ENCODE measurements around the gene CXCL8.

CXCL8 gene

GRCh38 chr4:73710094-73710493, 30.3 kb upstream of the CXCL8 start:
- TF ChIP-seq, protein P1, sequence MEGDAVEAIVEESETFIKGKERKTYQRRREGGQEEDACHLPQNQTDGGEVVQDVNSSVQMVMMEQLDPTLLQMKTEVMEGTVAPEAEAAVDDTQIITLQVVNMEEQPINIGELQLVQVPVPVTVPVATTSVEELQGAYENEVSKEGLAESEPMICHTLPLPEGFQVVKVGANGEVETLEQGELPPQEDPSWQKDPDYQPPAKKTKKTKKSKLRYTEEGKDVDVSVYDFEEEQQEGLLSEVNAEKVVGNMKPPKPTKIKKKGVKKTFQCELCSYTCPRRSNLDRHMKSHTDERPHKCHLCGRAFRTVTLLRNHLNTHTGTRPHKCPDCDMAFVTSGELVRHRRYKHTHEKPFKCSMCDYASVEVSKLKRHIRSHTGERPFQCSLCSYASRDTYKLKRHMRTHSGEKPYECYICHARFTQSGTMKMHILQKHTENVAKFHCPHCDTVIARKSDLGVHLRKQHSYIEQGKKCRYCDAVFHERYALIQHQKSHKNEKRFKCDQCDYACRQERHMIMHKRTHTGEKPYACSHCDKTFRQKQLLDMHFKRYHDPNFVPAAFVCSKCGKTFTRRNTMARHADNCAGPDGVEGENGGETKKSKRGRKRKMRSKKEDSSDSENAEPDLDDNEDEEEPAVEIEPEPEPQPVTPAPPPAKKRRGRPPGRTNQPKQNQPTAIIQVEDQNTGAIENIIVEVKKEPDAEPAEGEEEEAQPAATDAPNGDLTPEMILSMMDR (IDR thresholded peaks at IDR 0.05; ENCODE audit: low read depth, low read length) = no peak
- TF ChIP-seq EZH2phosphoT487 (IDR thresholded peaks at IDR 0.05; ENCODE audit: low read depth) = no peak
- Histone ChIP-seq H4K20me1 (ENCODE audit: insufficient read depth, low read length) (no peaks in the 10 kb centered on the region), H3K79me2 (ENCODE audit: low read length) (no peaks in the 10 kb centered on the region), H2AFZ (ENCODE audit: low read depth, low read length) (no peak overlapping the region), H3K9me3 (ENCODE audit: insufficient read depth, low read length) (no peaks in the 10 kb centered on the region), H3K36me3 (replicated peaks; ENCODE audit: low read depth, low read length) (no peaks in the 10 kb centered on the region), H3K4me2 (ENCODE audit: low read length) (no peak overlapping the region), H3K27ac (ENCODE audit: low read length) (no peak overlapping the region), H3K4me3 (ENCODE audit: low read length) (no peak overlapping the region), H3K27me3 (ENCODE audit: low read depth, low read length) (peaks cover 22% of the 10 kb centered on the region), H3K9ac (ENCODE audit: low read length) (no peak overlapping the region), H3K4me1 (ENCODE audit: low read length) (no peaks in the 10 kb centered on the region)

DNA sequence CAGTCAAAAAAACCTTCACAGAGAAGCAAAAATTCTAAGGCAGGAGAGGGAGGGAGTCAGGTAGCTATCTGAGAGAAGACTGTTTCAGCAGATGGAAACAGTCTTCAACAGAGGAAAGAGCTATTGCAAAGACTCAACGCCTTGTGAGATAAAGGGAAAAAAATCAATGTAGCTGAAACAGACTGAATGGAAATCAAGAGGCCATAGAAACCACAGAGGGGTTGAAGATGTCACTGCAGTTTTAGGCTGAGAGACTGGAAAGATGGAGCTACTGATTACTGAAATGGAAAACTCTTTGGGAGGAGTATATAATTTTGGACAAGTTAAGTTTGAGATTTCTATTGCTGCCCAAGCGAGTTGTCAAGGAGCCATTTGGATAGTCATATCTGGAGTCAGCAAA, 28.4 kb upstream of the CXCL8 start:
- H3K4me2 ChIP-seq (ENCODE audit: low read length) = no peak overlapping the region
- H3K27ac ChIP-seq (ENCODE audit: low read length) = no peak overlapping the region
- H3K27me3 ChIP-seq (ENCODE audit: low read depth, low read length) = peaks cover 38% of the 10 kb centered on the region
- no peak overlapping the region for H3K9ac ChIP-seq (ENCODE audit: low read length)
- no peaks in the 10 kb centered on the region for H3K9me3 ChIP-seq (ENCODE audit: insufficient read depth, low read length)
- no peak overlapping the region for H3K4me3 ChIP-seq (ENCODE audit: low read length)
- H3K36me3 ChIP-seq (replicated peaks; ENCODE audit: low read depth, low read length) = no peaks in the 10 kb centered on the region
- TF ChIP-seq EZH2phosphoT487 (IDR thresholded peaks at IDR 0.05; ENCODE audit: low read depth) = no peak
- TF ChIP-seq, protein P1 (IDR thresholded peaks at IDR 0.05; ENCODE audit: low read depth, low read length) = no peak
- no peaks in the 10 kb centered on the region for H3K4me1 ChIP-seq (ENCODE audit: low read length)
- H4K20me1 ChIP-seq (ENCODE audit: insufficient read depth, low read length) = no peaks in the 10 kb centered on the region
- no peaks in the 10 kb centered on the region for H3K79me2 ChIP-seq (ENCODE audit: low read length)
- H2AFZ ChIP-seq (ENCODE audit: low read depth, low read length) = no peak overlapping the region

- H3K36me3 ChIP-seq (replicated peaks; ENCODE audit: low read depth, low read length) = no peaks in the 10 kb centered on the region
- no peak for TF ChIP-seq EZH2phosphoT487 (IDR thresholded peaks at IDR 0.05; ENCODE audit: low read depth)
- TF ChIP-seq, protein P1 (IDR thresholded peaks at IDR 0.05; ENCODE audit: low read depth, low read length) = no peak
Measured at GRCh38 chr4:73713650-73714049, 26.7 kb upstream of the CXCL8 start.

DNA sequence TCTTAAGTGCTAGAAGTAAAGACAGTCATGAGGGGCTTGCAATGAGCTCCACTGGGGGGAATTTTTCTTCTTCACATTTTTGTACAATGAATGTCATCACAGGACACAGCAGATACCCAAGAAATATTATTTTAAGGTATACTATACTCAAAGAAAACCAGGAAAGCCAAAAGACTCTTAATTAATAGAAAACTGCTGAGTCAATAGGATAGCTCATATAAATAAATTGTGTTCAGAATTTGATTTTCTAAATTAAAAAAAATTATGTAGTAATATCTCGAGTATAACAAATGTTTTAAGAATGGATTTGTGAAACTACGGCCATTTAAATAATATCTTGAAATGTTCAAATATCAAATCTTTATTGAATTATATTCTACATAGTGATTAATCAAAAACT, 25.7 kb upstream of the CXCL8 start:
- Histone ChIP-seq H3K27me3 (ENCODE audit: low read depth, low read length) (peaks cover 43% of the 10 kb centered on the region), H2AFZ (ENCODE audit: low read depth, low read length) (no peak overlapping the region), H4K20me1 (ENCODE audit: insufficient read depth, low read length) (peaks cover 7% of the 10 kb centered on the region; the same call in 1 of the 2 replicates), H3K4me2 (ENCODE audit: low read length) (no peak overlapping the region), H3K9me3 (ENCODE audit: insufficient read depth, low read length) (no peaks in the 10 kb centered on the region), H3K27ac (ENCODE audit: low read length) (no peak overlapping the region), H3K4me1 (ENCODE audit: low read length) (peaks cover 25% of the 10 kb centered on the region), H3K9ac (ENCODE audit: low read length) (no peak overlapping the region), H3K79me2 (ENCODE audit: low read length) (no peaks in the 10 kb centered on the region), H3K36me3 (replicated peaks; ENCODE audit: low read depth, low read length) (no peaks in the 10 kb centered on the region), H3K4me3 (ENCODE audit: low read length) (no peak overlapping the region)
- no peak for TF ChIP-seq EZH2phosphoT487 (IDR thresholded peaks at IDR 0.05; ENCODE audit: low read depth)
- TF ChIP-seq, protein P1 (IDR thresholded peaks at IDR 0.05; ENCODE audit: low read depth, low read length) = no peak

More at GRCh38 chr4:73713650-73714049, 26.7 kb upstream of the CXCL8 start:
- no peak overlapping the region for H3K9ac ChIP-seq (ENCODE audit: low read length)
- peaks cover 15% of the 10 kb centered on the region for H3K4me1 ChIP-seq (ENCODE audit: low read length)
- no peak overlapping the region for H3K4me2 ChIP-seq (ENCODE audit: low read length)
- peaks cover 4% of the 10 kb centered on the region; the same call in 1 of the 2 replicates for H4K20me1 ChIP-seq (ENCODE audit: insufficient read depth, low read length)
- no peak overlapping the region for H3K27ac ChIP-seq (ENCODE audit: low read length)
- H2AFZ ChIP-seq (ENCODE audit: low read depth, low read length) = no peak overlapping the region
- no peak overlapping the region for H3K4me3 ChIP-seq (ENCODE audit: low read length)
- H3K27me3 ChIP-seq (ENCODE audit: low read depth, low read length) = peaks cover 42% of the 10 kb centered on the region
- no peaks in the 10 kb centered on the region for H3K9me3 ChIP-seq (ENCODE audit: insufficient read depth, low read length)
- H3K79me2 ChIP-seq (ENCODE audit: low read length) = no peaks in the 10 kb centered on the region

Measured in OCI-LY3 (cell line).